SJCRH30 (cell line): ENCODE data around the gene MRPL33. TPM values are rescaled to one million over a fixed set of nuclear protein-coding genes. Genes with fewer than 3 reads are reported as not detected.
"Not testable (repeated sequence)": the region's sequence is repeated elsewhere in the genome, so short reads cannot be mapped to it uniquely, and the experiment has no call there.

Experiments
- DNase-seq, 2 experiments: peaks; one replicate each; pipeline ENCODE4 v3.0.0-alpha.2; 2015 to 2020
- H3K27ac ChIP-seq: fragments of 250-450 bp; sonication (Bioruptor Pico); 2 replicates; pipeline ENCODE4 v1.5.1; 2020; ENCODE audit warnings: mild to moderate bottlenecking, moderate library complexity
- H3K27me3 ChIP-seq: fragments of 250-450 bp; sonication (Bioruptor Pico); 2 replicates; pipeline ENCODE4 v1.5.1; 2020; ENCODE audit warnings: mild to moderate bottlenecking, moderate library complexity
- H3K36me3 ChIP-seq: fragments of 250-450 bp; sonication (Bioruptor Pico); 2 replicates; pipeline ENCODE4 v1.5.1; 2020; ENCODE audit warnings: mild to moderate bottlenecking, moderate library complexity
- H3K4me1 ChIP-seq: fragments of 250-450 bp; sonication (Bioruptor Pico); 2 replicates; pipeline ENCODE4 v1.5.1; 2020; ENCODE audit warnings: mild to moderate bottlenecking, moderate library complexity
- H3K4me3 ChIP-seq: fragments of 250-450 bp; sonication (Bioruptor Pico); 2 replicates; pipeline ENCODE4 v1.5.1; 2020; ENCODE audit warnings: mild to moderate bottlenecking, moderate library complexity
- H3K9me3 ChIP-seq: fragments of 250-450 bp; sonication (Bioruptor Pico); replicated peaks from 2 replicates; pipeline ENCODE4 v1.5.1; 2020; ENCODE audit warnings: mild to moderate bottlenecking, moderate library complexity
- total RNA-seq: library from RNA; depleted of rRNA; stranded (reverse); fragments of >200 nt; shearing (Covaris generic); gene quantifications from 2 replicates; pipeline ENCODE4 v1.2.3, GENCODE V29; 2014

Gene MRPL33
- total RNA-seq, 1 experiment from 2014 or later: 212 TPM

- no peak overlapping the region for H3K27ac ChIP-seq
- H3K36me3 ChIP-seq: no peaks in the 10 kb centered on the region
- no peak overlapping the region for H3K4me3 ChIP-seq
Observed at GRCh38 chr2:27735263-27735904, 36.1 kb upstream of the MRPL33 start.

GRCh38 chr2:27736031-27736889, 35.3 kb upstream of the MRPL33 start:
- Histone ChIP-seq H3K9me3 (peaks cover 7% of the 10 kb centered on the region; the same call in 1 of the 2 replicates), H3K4me1 (no peaks in the 10 kb centered on the region), H3K27ac (no peak overlapping the region), H3K27me3 (no peaks in the 10 kb centered on the region), H3K36me3 (no peaks in the 10 kb centered on the region), H3K4me3 (no peak overlapping the region)
- DNase-seq: no peak

More at GRCh38 chr2:27735263-27735904, 36.1 kb upstream of the MRPL33 start:
- no peak for DNase-seq
- H3K9me3 ChIP-seq: 0 out of 2 replicates have a peak, but pooled peaks cover 4% of the 10 kb centered on the region
- H3K27me3 ChIP-seq: no peaks in the 10 kb centered on the region; the same call in 1 of the 2 replicates
- H3K4me1 ChIP-seq: peaks cover 2% of the 10 kb centered on the region; the same call in 1 of the 2 replicates

- Histone ChIP-seq H3K27me3 (no peaks in the 10 kb centered on the region), H3K9me3 (peaks cover 7% of the 10 kb centered on the region; the same call in 1 of the 2 replicates), H3K27ac (no peak overlapping the region), H3K4me3 (no peak overlapping the region), H3K36me3 (no peaks in the 10 kb centered on the region), H3K4me1 (no peaks in the 10 kb centered on the region)
- DNase-seq: no peak
Observed at GRCh38 chr2:27736890-27737204, 34.7 kb upstream of the MRPL33 start.

- no peak for DNase-seq
- H3K27ac ChIP-seq: no peak overlapping the region
Observed at GRCh38 chr2:27737676-27738348, 33.7 kb upstream of the MRPL33 start.

GRCh38 chr2:27738349-27739057, 33.0 kb upstream of the MRPL33 start:
- Histone ChIP-seq H3K4me1 (no peaks in the 10 kb centered on the region), H3K36me3 (no peaks in the 10 kb centered on the region), H3K27me3 (no peaks in the 10 kb centered on the region), H3K27ac (no peak overlapping the region), H3K4me3 (no peak overlapping the region), H3K9me3 (peaks cover 7% of the 10 kb centered on the region; the same call in 1 of the 2 replicates)
- no peak for DNase-seq

More at GRCh38 chr2:27737676-27738348, 33.7 kb upstream of the MRPL33 start:
- peaks cover 7% of the 10 kb centered on the region; the same call in 1 of the 2 replicates for H3K9me3 ChIP-seq
- H3K4me3 ChIP-seq: no peak overlapping the region
- H3K27me3 ChIP-seq: no peaks in the 10 kb centered on the region
- H3K36me3 ChIP-seq: no peaks in the 10 kb centered on the region
- H3K4me1 ChIP-seq: no peaks in the 10 kb centered on the region

- no peak for DNase-seq
- Histone ChIP-seq H3K9me3 (peaks cover 7% of the 10 kb centered on the region; the same call in 1 of the 2 replicates), H3K27ac (no peak overlapping the region), H3K36me3 (no peaks in the 10 kb centered on the region), H3K4me3 (no peak overlapping the region), H3K27me3 (no peaks in the 10 kb centered on the region), H3K4me1 (no peaks in the 10 kb centered on the region)
Observed at GRCh38 chr2:27739058-27739373, 32.5 kb upstream of the MRPL33 start.

- Histone ChIP-seq H3K4me1 (no peaks in the 10 kb centered on the region), H3K27ac (no peak overlapping the region)
Observed at GRCh38 chr2:27741673-27742072, 29.8 kb upstream of the MRPL33 start.

GRCh38 chr2:27742571-27742970, 28.9 kb upstream of the MRPL33 start:
- Histone ChIP-seq H3K36me3 (no peaks in the 10 kb centered on the region), H3K4me3 (no peak overlapping the region), H3K4me1 (no peaks in the 10 kb centered on the region), H3K9me3 (peaks cover 9% of the 10 kb centered on the region), H3K27me3 (no peaks in the 10 kb centered on the region), H3K27ac (no peak overlapping the region)
- no peak for DNase-seq

More at GRCh38 chr2:27741673-27742072, 29.8 kb upstream of the MRPL33 start:
- Histone ChIP-seq H3K4me3 (no peak overlapping the region), H3K36me3 (no peaks in the 10 kb centered on the region), H3K9me3 (peaks cover 7% of the 10 kb centered on the region; the same call in 1 of the 2 replicates), H3K27me3 (no peaks in the 10 kb centered on the region)
- no peak for DNase-seq

GRCh38 chr2:27745494-27745893, 26.0 kb upstream of the MRPL33 start:
- H3K9me3 ChIP-seq: peaks cover 10% of the 10 kb centered on the region
- H3K36me3 ChIP-seq, H3K27ac ChIP-seq, H3K4me1 ChIP-seq, H3K27me3 ChIP-seq, DNase-seq, H3K4me3 ChIP-seq: not testable (repeated sequence)

GRCh38 chr2:27746325-27746724, 25.2 kb upstream of the MRPL33 start:
- Histone ChIP-seq H3K27me3 (no peaks in the 10 kb centered on the region), H3K4me3 (no peak overlapping the region), H3K27ac (no peak overlapping the region), H3K4me1 (no peaks in the 10 kb centered on the region), H3K36me3 (no peaks in the 10 kb centered on the region), H3K9me3 (peaks cover 8% of the 10 kb centered on the region)
- no peak for DNase-seq

GRCh38 chr2:27747827-27748352, 23.6 kb upstream of the MRPL33 start:
- no peaks in the 10 kb centered on the region for H3K36me3 ChIP-seq
- H3K9me3 ChIP-seq: peaks cover 8% of the 10 kb centered on the region
- H3K27ac ChIP-seq: no peak overlapping the region
- H3K4me3 ChIP-seq: no peak overlapping the region
- H3K4me1 ChIP-seq: peaks cover 3% of the 10 kb centered on the region; the same call in 1 of the 2 replicates
- H3K27me3 ChIP-seq: no peaks in the 10 kb centered on the region
- no peak for DNase-seq

GRCh38 chr2:27748803-27749554, 22.5 kb upstream of the MRPL33 start:
- not testable (repeated sequence) for H3K4me1 ChIP-seq, H3K9me3 ChIP-seq

GRCh38 chr2:27751377-27751776, 20.1 kb upstream of the MRPL33 start:
- no peak overlapping the region for H3K27ac ChIP-seq
- H3K27me3 ChIP-seq: no peaks in the 10 kb centered on the region
- H3K36me3 ChIP-seq: no peaks in the 10 kb centered on the region
- H3K4me3 ChIP-seq: no peak overlapping the region
- peaks cover 13% of the 10 kb centered on the region; the same call in 1 of the 2 replicates for H3K4me1 ChIP-seq
- peaks cover 8% of the 10 kb centered on the region for H3K9me3 ChIP-seq
- DNase-seq: no peak

More at GRCh38 chr2:27748803-27749554, 22.5 kb upstream of the MRPL33 start:
- H3K4me3 ChIP-seq, H3K27me3 ChIP-seq, H3K27ac ChIP-seq, DNase-seq, H3K36me3 ChIP-seq: not testable (repeated sequence)
